Activated CD4-positive, alpha-beta T cell treated with anti-CD3 and anti-CD28 coated beads, Interleukin-2, amount 10 ng/mL, durations not matched to agents 24 days and 14 days (primary cell): Measurements from ENCODE around the gene DPYD. TPM values are rescaled to one million over a fixed set of nuclear protein-coding genes. Genes with fewer than 3 reads are reported as not detected.

Experiments used
- DNase-seq: peaks from one replicate; pipeline ENCODE4 v3.0.0; 2022
- H3K27ac Mint-ChIP-seq: one replicate; pipeline ENCODE4 v1.8.0; 2022; ENCODE audit warnings: mild to moderate bottlenecking, mixed read lengths
- H3K27me3 Mint-ChIP-seq: one replicate; pipeline ENCODE4 v1.8.0; 2022; ENCODE audit warnings: mixed read lengths
- H3K36me3 Mint-ChIP-seq: one replicate; pipeline ENCODE4 v1.8.0; 2022; ENCODE audit warnings: low read depth, mild to moderate bottlenecking, mixed read lengths
- H3K4me1 Mint-ChIP-seq: one replicate; pipeline ENCODE4 v1.8.0; 2021; ENCODE audit warnings: mixed read lengths
- H3K4me3 Mint-ChIP-seq: one replicate; pipeline ENCODE4 v1.8.0; 2022; ENCODE audit warnings: mild to moderate bottlenecking, moderate library complexity, mixed read lengths
- H3K9me3 Mint-ChIP-seq: one replicate; pipeline ENCODE4 v1.8.0; 2021; ENCODE audit warnings: mixed read lengths
- intact Hi-C: fragments of 100-400 bp; cut with micrococcal nuclease; formaldehyde crosslinking; loops from one replicate; pipeline ENCODE4 v1.15.1; 2023
- total RNA-seq: library from RNA; stranded (reverse); gene quantifications from 2 replicates; pipeline ENCODE4 v1.2.3, GENCODE V29; 2022

The DPYD gene
- total RNA-seq, 1 donor from 2014 or later, result 13.4 TPM

DNA sequence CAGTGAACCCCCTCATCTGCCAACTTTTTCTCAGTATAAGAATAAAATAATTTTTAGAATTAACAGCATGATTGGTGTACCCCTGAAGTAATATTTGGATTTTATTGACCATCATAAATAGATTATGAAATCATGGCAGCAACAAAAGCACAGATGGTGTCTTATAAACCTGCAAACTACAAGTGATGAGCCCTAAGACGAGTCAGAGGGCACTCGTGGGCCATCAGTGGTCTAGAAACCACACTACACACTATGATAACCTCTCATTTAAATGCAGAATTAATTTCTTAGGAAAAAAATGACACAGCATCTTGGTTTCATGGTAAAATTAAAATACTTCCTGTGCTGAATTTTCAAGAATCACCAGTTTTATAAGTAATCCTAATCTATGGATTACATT is 886.9 kb downstream of the DPYD start:
- no peaks in the 10 kb centered on the region for H3K4me1 Mint-ChIP-seq
- no peaks in the 10 kb centered on the region for H3K36me3 Mint-ChIP-seq
- DNase-seq, result no peak
- no peak overlapping the region for H3K4me3 Mint-ChIP-seq
- H3K27me3 Mint-ChIP-seq, result no peaks in the 10 kb centered on the region
- no peaks in the 10 kb centered on the region for H3K9me3 Mint-ChIP-seq
- intact Hi-C loops, result no loop called here
- H3K27ac Mint-ChIP-seq, result no peak overlapping the region
